ENCODE results near the gene OBSCN.

Gene OBSCN

DNA sequence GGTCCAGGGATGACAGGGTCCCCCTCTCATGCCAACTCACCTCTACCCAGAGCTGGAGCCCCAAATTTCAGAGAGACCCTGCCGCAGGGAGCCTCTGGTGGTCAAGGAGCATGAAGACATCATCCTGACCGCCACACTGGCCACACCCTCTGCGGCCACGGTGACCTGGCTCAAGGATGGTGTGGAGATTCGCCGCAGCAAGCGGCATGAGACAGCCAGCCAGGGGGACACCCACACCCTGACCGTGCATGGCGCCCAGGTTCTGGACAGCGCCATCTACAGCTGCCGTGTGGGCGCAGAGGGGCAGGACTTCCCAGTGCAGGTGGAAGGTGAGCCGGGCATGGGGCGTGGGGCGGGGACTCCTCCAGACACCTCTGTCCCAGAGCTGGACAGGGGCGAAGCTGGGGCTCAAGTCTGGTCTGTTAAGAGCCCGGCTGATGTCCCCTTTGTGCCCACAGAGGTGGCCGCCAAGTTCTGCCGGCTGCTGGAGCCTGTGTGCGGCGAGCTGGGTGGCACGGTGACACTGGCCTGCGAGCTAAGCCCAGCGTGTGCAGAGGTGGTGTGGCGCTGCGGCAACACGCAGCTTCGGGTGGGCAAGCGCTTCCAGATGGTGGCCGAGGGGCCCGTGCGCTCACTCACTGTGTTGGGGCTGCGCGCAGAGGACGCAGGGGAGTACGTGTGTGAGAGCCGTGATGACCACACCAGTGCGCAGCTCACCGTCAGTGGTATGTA lies 66.0 kb downstream of the OBSCN start:
- Mint-ChIP-seq H3K4me1 (ENCODE audit: low read depth) (peaks cover 3% of the 10 kb centered on the region), H3K27ac (no peak overlapping the region), H3K36me3 (ENCODE audit: low read depth) (no peaks in the 10 kb centered on the region), H3K9me3 (no peaks in the 10 kb centered on the region), H3K27me3 (ENCODE audit: low read depth) (no peaks in the 10 kb centered on the region), H3K4me3 (no peak overlapping the region)

DNA sequence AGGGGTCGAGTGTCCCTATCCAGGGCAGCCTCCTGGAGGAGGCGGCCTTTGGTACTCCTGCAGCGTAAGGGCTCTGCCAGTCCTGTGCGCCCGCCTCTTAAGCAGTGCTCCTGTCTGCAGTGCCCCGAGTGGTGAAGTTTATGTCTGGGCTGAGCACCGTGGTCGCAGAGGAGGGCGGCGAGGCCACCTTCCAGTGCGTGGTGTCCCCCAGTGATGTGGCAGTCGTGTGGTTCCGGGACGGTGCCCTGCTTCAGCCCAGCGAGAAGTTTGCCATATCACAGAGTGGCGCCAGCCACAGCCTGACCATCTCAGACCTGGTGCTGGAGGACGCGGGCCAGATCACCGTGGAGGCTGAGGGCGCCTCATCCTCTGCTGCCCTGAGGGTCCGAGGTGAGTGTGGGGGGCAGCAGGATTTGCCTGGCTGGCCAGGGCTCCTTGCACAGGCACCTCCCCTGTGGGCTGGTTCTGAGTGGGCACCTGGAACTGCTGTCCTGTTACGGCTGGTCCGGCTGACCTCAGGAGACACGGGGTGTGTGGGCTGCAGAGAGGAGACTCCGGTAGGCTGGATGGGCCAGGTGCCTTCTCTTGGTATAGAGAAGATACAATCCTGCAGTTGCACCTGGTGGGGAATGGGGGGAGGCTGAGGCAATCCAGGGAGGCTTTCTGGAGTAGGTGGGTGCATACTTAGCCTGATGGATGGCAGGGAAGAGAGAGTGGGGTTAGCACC lies 66.8 kb downstream of the OBSCN start:
- H3K9me3 Mint-ChIP-seq: no peaks in the 10 kb centered on the region
- peak overlapping the region; percentile 68 for H3K4me3 Mint-ChIP-seq
- peaks cover 3% of the 10 kb centered on the region for H3K4me1 Mint-ChIP-seq (ENCODE audit: low read depth)

DNA sequence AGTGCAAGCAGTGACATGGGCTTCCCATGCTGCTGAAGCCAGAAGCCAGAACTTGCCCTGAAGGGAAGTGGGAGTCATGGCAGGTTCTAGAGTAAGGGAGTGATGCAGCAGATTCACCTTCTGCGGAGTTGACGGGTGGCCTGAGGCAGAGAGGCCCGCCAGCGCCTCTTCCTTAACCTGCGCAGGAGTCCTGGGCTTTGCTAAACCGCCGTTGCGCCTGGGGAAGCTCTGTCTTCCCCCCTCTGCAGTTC lies 67.3 kb downstream of the OBSCN start:
- H3K9me3 Mint-ChIP-seq: no peaks in the 10 kb centered on the region
- peak overlapping the region; percentile 68 for H3K4me3 Mint-ChIP-seq
- peak overlapping the region; percentile 31 for H3K27ac Mint-ChIP-seq
- H3K4me1 Mint-ChIP-seq (ENCODE audit: low read depth): peaks cover 3% of the 10 kb centered on the region
- H3K36me3 Mint-ChIP-seq (ENCODE audit: low read depth): no peaks in the 10 kb centered on the region
- no peaks in the 10 kb centered on the region for H3K27me3 Mint-ChIP-seq (ENCODE audit: low read depth)

More for the DNA sequence above, 66.8 kb downstream of the OBSCN start:
- Mint-ChIP-seq H3K36me3 (ENCODE audit: low read depth) (no peaks in the 10 kb centered on the region), H3K27me3 (ENCODE audit: low read depth) (no peaks in the 10 kb centered on the region), H3K27ac (peak overlapping the region; percentile 31)

- Mint-ChIP-seq H3K4me3 (peak overlapping the region; percentile 68), H3K27me3 (ENCODE audit: low read depth) (no peaks in the 10 kb centered on the region), H3K27ac (no peak overlapping the region)
Observed at GRCh38 chr1:228275430-228276173, 67.8 kb downstream of the OBSCN start.

GRCh38 chr1:228276174-228276831 lies 68.5 kb downstream of the OBSCN start:
- Mint-ChIP-seq H3K4me1 (ENCODE audit: low read depth) (peaks cover 3% of the 10 kb centered on the region), H3K4me3 (peak overlapping the region; percentile 61), H3K27ac (no peak overlapping the region), H3K36me3 (ENCODE audit: low read depth) (no peaks in the 10 kb centered on the region), H3K9me3 (no peaks in the 10 kb centered on the region), H3K27me3 (ENCODE audit: low read depth) (no peaks in the 10 kb centered on the region)

More at GRCh38 chr1:228275430-228276173, 67.8 kb downstream of the OBSCN start:
- Mint-ChIP-seq H3K4me1 (ENCODE audit: low read depth) (peaks cover 3% of the 10 kb centered on the region), H3K36me3 (ENCODE audit: low read depth) (no peaks in the 10 kb centered on the region), H3K9me3 (no peaks in the 10 kb centered on the region)

GRCh38 chr1:228276901-228277490 lies 69.2 kb downstream of the OBSCN start:
- H3K27me3 Mint-ChIP-seq (ENCODE audit: low read depth): no peaks in the 10 kb centered on the region
- no peak overlapping the region for H3K27ac Mint-ChIP-seq
- H3K4me1 Mint-ChIP-seq (ENCODE audit: low read depth): peaks cover 3% of the 10 kb centered on the region
- H3K36me3 Mint-ChIP-seq (ENCODE audit: low read depth): no peaks in the 10 kb centered on the region
- H3K4me3 Mint-ChIP-seq: no peak overlapping the region
- H3K9me3 Mint-ChIP-seq: no peaks in the 10 kb centered on the region

- Mint-ChIP-seq H3K9me3 (no peaks in the 10 kb centered on the region), H3K36me3 (ENCODE audit: low read depth) (no peaks in the 10 kb centered on the region), H3K4me1 (ENCODE audit: low read depth) (peaks cover 3% of the 10 kb centered on the region), H3K4me3 (no peak overlapping the region), H3K27ac (no peak overlapping the region), H3K27me3 (ENCODE audit: low read depth) (no peaks in the 10 kb centered on the region)
Observed at GRCh38 chr1:228277491-228278431, 69.9 kb downstream of the OBSCN start.

- no peak overlapping the region for H3K4me3 Mint-ChIP-seq
- no peaks in the 10 kb centered on the region for H3K9me3 Mint-ChIP-seq
- no peaks in the 10 kb centered on the region for H3K36me3 Mint-ChIP-seq (ENCODE audit: low read depth)
- peaks cover 3% of the 10 kb centered on the region for H3K4me1 Mint-ChIP-seq (ENCODE audit: low read depth)
- no peak overlapping the region for H3K27ac Mint-ChIP-seq
- no peaks in the 10 kb centered on the region for H3K27me3 Mint-ChIP-seq (ENCODE audit: low read depth)
Observed at GRCh38 chr1:228278432-228278941, 70.6 kb downstream of the OBSCN start.

GRCh38 chr1:228279011-228279721 lies 71.3 kb downstream of the OBSCN start:
- Mint-ChIP-seq H3K36me3 (ENCODE audit: low read depth) (no peaks in the 10 kb centered on the region), H3K27me3 (ENCODE audit: low read depth) (no peaks in the 10 kb centered on the region), H3K4me3 (no peak overlapping the region), H3K4me1 (ENCODE audit: low read depth) (peaks cover 3% of the 10 kb centered on the region), H3K27ac (no peak overlapping the region), H3K9me3 (no peaks in the 10 kb centered on the region)

GRCh38 chr1:228279722-228280105 lies 71.9 kb downstream of the OBSCN start:
- H3K27me3 Mint-ChIP-seq (ENCODE audit: low read depth): no peaks in the 10 kb centered on the region
- no peaks in the 10 kb centered on the region for H3K9me3 Mint-ChIP-seq
- no peak overlapping the region for H3K27ac Mint-ChIP-seq
- H3K4me1 Mint-ChIP-seq (ENCODE audit: low read depth): peaks cover 3% of the 10 kb centered on the region
- no peak overlapping the region for H3K4me3 Mint-ChIP-seq
- H3K36me3 Mint-ChIP-seq (ENCODE audit: low read depth): no peaks in the 10 kb centered on the region

GRCh38 chr1:228280106-228280901 lies 72.5 kb downstream of the OBSCN start:
- no peak overlapping the region for H3K27ac Mint-ChIP-seq
- H3K4me3 Mint-ChIP-seq: no peak overlapping the region
- H3K9me3 Mint-ChIP-seq: no peaks in the 10 kb centered on the region
- H3K27me3 Mint-ChIP-seq (ENCODE audit: low read depth): no peaks in the 10 kb centered on the region
- no peaks in the 10 kb centered on the region for H3K4me1 Mint-ChIP-seq (ENCODE audit: low read depth)
- H3K36me3 Mint-ChIP-seq (ENCODE audit: low read depth): no peaks in the 10 kb centered on the region

GRCh38 chr1:228280961-228281591 lies 73.2 kb downstream of the OBSCN start:
- no peak overlapping the region for H3K4me3 Mint-ChIP-seq
- no peaks in the 10 kb centered on the region for H3K4me1 Mint-ChIP-seq (ENCODE audit: low read depth)
- H3K36me3 Mint-ChIP-seq (ENCODE audit: low read depth): no peaks in the 10 kb centered on the region
- no peaks in the 10 kb centered on the region for H3K27me3 Mint-ChIP-seq (ENCODE audit: low read depth)
- H3K27ac Mint-ChIP-seq: no peak overlapping the region
- H3K9me3 Mint-ChIP-seq: no peaks in the 10 kb centered on the region
